Left ventricle myocardium superior (tissue), 1 donor: ENCODE measurements around the gene VSTM2L. TPM values are rescaled to one million over a fixed set of nuclear protein-coding genes. Genes with fewer than 3 reads are reported as not detected.

Experiments used
- ATAC-seq: fragments of 200-7000 bp; cut with Tn5 transposase; one replicate; pipeline ENCODE4 v1.9.1; 2020; ENCODE audit warnings: mild to moderate bottlenecking, moderate library complexity
- DNase-seq: peaks from one replicate; pipeline ENCODE4 v3.0.0-alpha.2; 2020
- intact Hi-C: fragments of 100-400 bp; cut with micrococcal nuclease; formaldehyde crosslinking; loops from one replicate; pipeline ENCODE4 v1.11.0; 2022
- total RNA-seq: library from RNA; stranded (reverse); fragmentation: NEBNext Ultra II Directional; extraction: Animal tissue kit (Norgen Biotek cat#: 25700); gene quantifications from one replicate; pipeline ENCODE4 v1.2.1, GENCODE V29; 2021
- donor health status: DM: no; HTN: yes; CAD: no; lungs with severe emphysema.

Gene VSTM2L
- total RNA-seq, 1 donor from 2014 or later: 10.3 TPM

DNA sequence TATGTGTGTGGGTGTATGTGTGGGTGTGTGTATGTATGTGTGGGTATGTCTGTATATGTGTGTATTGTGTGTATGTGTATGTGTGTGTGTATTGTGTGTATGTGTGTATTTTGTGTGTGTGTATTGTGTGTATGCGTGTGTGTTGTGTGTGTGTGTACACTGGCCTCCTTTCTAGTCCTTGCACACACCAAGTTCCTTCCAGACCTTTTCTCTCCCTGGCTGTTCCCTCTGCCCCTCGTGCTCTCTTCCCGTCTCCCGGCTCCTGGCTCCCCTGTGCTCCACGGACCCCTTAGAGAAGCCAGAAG lies 11.4 kb downstream of the VSTM2L start:
- ATAC-seq: no peak
- no peak for DNase-seq
- intact Hi-C loops: no loop called here

DNA sequence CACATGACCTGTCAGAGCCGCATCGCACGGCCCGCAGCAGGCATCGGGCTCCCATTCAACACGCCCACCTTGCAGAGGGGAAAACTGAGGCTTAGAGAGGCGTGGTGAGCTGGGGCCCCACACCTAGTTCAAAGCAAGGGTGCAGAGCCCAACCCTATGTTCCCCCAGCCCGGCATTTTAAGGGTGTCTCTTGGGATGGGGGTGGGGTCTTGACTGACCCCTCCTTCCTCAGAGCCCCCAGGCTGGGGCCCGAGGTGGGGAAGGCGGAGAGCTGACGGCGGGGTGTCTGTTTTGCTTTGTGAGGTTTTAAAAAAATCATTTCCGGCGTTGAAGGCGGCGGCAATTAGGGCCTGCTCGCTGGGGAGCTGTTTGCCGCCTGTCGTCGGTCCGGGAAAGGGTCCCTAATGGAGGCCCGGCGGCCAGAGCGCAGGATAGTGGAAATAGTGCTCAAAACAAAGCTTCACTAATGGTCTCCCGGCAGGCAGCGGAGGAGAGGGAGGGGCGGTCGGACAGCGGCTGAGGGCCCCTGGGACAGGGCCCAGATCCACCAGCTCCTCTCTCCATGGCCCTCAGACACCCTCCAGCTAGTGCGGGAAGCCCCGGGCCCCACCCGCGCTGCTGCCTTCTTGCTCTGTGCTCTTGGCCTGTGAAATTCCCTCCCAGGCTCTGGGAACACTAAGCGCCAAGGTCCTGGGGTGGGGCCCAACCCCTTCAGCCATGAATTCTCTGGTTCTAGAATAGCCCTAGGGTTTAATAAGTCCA lies 11.9 kb downstream of the VSTM2L start:
- DNase-seq: no peak
- peak; percentile 46 for ATAC-seq
- intact Hi-C loops: no loop called here

DNA sequence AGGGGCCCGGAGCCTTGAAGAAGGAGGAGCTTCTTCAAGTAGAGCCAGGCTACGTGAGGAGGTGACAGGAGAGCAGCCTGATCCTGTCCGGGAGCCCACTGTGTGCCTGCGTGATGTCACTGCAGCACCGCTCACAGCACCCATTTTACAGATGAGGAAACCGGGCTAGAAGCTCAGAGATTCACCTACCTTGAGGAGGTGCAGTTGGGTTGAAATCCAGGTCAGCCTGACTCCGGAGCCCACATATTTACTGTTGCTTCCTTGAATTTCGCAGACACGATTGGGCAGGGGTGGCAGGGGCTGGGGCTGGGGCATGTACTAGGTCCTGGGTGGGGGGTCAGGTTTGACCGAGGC lies 12.5 kb downstream of the VSTM2L start:
- ATAC-seq: no peak
- intact Hi-C loops: no loop called here
- DNase-seq: no peak

DNA sequence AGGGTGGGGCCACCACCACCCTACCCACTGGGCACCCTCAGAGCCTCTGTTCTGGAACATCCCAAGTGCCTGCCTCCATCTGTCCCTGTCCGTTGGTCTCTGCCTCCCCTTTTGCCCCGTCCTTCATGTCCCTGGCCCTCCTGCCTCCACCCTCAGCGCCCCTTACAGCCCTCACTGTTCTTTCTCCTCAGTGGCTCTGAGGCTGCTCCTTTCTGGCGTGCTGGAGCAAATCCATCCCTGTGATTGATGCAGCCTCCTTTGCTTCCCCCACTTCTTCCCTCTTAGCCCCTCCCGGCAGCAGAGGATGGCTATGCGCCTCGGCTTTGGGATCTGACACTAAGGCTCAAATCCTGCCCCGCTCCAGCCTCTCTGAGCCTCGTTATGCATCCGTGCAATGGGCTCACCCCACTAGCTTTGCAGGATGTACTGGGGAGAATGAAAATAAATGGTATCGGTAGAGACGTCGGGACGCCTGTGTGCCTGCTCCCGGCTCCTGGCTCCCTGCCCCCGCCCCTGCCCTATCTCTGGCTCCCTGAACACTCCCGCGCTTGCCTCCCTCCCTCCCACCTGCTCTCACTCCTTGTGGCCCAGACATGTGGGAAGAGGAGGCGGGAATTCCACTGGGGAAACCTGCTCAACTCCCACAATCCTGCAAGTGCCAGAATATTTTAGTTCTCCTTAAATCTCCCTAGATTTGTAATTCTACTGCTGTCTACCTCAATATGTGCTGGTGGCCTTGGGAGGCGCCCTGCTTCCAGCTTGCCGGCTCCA lies 13.1 kb downstream of the VSTM2L start:
- ATAC-seq (peak; percentile 48), DNase-seq (no peak)
- intact Hi-C loops: no loop called here

DNA sequence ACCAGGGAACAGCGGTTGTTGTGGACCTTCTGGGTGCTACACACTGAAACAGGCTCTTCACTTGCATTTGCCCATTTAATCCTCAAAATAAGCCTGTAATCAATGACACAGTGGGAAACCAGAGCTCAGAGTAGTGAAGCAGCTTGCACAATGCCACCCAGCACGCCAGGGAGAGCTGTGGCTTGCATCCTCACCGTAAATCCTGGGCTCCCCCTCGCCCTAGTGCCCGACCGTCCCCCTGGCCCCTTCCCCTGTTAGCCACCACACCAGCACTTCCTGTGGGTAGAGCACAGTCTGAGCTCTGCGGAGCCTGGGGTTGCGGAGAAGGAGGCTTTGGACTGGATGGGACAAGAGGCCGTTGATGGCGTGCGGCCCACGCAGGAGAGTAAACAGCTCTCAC lies 14.5 kb downstream of the VSTM2L start:
- intact Hi-C loops: no loop called here
- ATAC-seq: no peak
- no peak for DNase-seq

DNA sequence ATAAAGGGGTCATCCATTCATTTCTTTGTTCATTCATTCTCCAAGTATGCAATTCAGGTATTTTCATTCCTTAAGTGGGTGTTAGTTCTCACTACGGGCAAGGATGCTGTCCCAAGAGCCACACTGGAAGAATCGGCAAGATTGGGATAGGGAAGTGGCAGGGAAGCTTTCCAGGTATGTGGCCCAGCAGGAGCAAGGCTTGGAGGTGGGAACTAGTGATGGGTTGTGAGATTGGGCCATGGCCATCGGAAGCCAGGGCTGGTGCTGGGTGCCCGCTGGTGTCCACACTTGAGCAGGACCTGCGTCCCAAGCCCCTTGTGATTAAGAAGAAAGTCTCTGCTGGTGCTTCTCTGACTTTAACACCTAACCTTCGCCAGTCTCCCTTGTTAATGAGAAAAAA lies 15.1 kb downstream of the VSTM2L start:
- ATAC-seq (no peak), DNase-seq (no peak)
- intact Hi-C loops: no loop called here

DNA sequence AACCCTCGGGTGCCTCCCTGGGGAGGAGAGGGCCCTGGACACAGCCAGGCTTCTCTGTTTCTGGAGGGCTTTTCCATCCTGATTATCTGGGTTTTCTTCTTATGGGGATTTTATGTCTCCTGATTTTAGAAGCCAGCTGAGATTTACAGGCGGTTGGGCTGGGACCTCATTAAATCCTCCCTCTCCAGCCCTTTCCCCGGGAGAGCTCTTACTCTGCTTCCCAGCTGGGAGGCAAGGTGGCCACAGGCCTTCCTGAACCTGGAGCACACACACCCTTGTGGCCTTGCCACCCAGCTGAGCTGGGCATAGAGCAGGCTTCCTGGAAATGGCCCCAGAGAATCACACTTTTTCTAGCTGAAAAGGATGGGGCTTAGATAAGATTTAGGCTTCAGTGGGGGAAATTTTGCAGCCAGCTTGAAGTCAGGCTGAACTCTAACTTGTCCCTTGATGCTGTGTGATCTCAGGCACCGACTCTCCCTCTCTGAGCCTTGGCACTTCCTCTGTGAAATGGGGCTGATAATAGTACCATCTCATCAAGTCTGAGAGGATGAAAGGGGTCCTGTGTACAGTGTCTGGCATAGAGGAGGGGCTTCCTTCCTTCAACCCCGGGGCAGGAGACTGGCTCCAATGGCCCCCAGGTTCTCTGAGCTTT lies 16.6 kb downstream of the VSTM2L start:
- DNase-seq (no peak), ATAC-seq (no peak)
- intact Hi-C loops: no loop called here

DNA sequence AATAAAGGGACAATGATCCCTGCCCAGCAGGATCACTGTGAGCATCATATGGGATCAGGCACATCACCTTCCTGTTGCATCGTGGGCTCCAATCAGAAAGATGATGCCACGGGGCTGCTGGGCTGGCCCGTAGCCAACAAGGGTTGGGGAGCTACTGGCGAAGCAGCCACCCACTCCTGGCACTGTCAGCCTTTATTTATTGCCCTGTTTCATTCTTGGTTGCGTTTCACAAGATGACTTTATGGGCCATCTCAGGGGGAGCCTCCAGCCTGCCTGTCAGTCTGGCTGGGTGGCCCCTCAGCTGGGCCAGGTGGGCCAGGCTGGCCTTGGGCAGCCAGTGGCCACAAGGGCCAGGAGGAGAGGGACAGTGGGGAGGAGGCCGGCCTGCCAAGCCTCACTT lies 17.3 kb downstream of the VSTM2L start:
- DNase-seq (no peak), ATAC-seq (no peak)
- intact Hi-C loops: no loop called here

DNA sequence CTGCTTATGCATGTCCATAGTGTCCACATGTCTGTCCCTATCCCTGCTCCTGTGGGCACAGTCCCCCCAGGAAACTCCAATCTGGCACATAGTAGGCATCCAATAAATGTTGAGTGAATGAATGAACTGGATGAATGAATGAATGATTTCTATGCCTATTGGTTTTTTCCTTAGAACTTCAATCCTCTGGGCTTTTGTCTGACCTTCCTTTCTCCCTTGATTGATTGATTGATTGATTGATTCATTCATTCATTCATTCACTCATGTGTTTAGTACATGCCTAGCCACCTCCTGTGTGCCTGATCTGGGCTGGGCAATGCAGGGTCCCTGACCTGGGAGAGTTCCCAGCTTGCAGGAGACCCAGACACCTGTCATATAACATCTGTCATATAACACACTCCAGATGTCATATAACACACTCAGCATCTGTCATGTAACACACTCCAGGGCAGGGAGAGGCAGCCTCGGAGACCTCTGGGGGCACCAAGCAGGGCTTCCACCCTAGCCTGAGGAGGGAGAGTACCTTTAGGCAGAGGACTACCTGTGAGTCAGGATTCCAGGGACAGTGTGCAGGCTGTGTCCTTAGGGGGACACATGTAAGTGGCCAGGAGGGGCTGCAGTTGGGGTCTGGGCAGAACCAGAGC lies 17.9 kb downstream of the VSTM2L start:
- DNase-seq (no peak), ATAC-seq (no peak)
- intact Hi-C loops: no loop called here

DNA sequence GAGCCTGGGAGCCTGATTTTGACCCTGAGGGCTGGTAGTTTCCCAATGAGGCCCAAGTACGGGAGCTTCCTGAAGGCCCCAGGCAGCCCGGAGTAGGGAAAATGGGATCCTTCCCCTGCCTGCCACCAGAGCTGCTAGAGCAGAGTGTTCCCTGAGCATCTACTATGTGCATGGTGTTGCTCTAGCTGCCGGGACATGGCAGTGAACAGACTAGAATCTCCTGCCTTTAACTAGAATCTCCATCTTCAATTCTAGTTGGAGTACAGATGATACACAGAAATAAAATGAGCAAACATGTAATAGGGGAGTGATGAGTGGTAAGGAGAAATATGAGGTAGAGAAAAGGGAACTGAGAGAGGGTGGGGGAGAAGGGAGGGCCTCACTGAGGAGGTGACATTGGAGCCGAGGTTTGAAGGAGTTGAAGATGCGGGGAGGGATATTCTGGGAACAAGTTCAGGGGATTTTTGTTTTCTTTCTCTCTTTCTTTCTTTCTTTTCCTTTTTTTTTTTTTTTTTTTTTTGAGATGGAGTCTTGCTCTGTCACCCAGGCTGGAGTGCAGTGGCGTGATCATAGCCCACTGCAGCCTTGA lies 18.5 kb downstream of the VSTM2L start:
- DNase-seq: no peak
- ATAC-seq: no peak
- intact Hi-C loops: no loop called here

DNA sequence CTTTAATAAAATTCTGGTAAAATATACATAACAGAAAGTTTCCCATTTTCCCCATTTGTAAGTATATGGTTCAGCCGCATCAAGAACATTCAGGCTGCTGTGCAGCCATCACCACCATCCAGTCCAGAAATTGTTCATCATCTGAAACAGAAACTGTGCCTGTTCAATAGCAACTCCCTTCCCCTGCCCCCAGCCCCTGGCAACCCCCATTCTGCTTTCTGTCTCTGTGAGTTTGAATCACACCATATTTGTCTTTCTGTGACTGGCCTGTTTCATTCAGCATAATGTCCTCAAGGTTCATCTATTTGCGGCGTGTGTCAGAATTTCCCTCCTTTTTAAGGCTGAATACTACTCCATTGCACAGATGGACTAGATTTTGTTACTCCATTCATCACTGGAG lies 19.1 kb downstream of the VSTM2L start:
- no peak for DNase-seq
- no peak for ATAC-seq
- intact Hi-C loops: no loop called here

DNA sequence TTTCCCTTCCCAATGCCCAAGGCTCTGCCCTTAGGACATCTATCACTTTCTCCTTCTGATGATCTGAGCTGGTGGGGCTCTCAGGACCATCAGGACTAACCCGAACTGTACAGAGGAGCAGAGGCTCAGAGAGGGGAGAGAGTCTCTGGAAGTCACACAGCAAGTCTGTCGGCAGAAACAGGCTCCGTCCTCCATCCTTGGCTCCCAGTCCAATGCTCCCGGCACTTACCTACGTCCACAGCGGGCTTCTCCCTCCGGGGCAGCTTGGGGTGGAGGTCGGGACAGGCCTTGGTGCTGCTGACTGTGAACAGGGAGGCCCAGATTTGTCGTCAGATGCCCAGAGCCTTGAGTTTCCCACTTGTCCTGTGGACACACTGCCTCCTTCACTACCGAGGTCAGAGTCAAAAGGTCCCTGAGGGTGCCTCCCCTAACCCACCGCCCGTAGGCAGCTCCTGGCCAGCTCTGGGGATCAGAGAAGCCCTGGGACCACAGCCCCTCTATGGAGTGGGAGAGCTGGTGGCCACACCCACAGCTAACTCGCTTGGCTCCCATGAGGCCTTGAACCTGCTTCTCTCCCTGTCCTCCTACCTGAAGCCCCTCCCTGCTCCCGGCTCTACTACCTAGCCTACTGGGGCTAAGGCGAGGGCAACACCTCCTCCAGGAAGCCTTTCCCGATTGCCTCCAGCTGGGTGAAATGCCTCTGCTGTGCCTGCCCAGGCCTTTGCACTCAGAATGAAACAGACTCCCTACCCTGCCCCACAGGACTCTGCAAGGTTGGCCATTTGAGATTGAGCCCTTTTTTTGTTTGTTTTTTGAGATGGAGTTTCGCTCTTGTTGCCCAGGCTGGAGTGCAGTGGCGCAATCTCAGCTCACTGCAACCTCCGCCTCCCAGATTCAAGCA lies 22.6 kb downstream of the VSTM2L start:
- no peak for ATAC-seq
- intact Hi-C loops: no loop called here

DNA sequence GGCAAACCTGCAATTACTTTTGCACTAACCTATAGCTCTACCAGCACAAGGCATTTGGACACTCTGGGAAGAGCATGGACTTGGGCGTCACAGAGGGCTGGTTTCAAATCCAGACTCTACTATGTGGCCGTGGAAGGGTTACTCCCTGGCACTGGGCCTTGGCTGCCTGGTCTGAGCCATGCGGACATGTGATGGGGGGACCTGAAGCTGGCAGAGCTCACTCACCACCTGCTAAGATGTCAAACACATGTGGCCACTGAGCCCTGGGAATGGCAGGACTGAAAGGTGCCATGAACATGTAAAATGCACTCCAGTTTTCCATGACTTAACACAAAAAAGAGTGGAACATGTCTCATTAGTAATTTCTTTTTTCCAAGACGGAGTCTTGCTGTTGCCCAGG lies 23.7 kb downstream of the VSTM2L start:
- ATAC-seq: no peak
- intact Hi-C loops: no loop called here
- DNase-seq: no peak

More for the DNA sequence above, 22.6 kb downstream of the VSTM2L start:
- no peak for DNase-seq

DNA sequence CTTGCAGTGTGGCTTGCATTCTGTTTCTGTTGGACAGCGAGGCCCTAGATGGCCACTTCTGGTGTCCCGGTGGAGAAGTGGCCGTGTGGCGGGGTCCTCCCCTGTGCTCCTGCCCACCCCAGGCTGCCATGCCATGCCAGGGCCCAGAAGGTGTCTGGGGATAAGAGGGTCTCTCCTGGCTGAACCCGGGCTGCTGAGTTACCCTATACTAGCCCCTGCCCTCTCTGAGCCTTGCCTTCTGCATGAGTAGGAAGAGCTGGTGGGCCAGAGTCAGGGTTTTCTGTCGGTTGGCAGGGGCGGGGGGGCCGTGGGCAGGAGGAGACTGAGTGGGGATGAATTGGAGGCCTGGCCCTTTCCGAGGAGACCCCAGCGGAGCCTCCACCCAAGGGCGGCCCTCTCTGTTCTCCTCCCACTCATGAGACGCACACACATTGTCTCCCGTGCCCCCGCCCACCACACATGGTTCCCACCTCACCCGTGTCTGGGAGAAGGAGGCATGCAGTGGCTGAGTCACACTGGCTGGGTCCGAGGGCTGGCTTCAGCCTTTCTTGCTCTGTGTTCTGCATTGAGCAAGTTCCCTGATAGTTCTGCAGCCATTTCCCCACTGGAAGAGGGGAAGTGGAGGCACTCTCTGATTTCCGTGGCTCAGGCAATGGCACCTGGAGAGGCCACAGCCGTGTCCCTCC lies 24.6 kb downstream of the VSTM2L start:
- intact Hi-C loops: no loop called here
- no peak for ATAC-seq
- no peak for DNase-seq

DNA sequence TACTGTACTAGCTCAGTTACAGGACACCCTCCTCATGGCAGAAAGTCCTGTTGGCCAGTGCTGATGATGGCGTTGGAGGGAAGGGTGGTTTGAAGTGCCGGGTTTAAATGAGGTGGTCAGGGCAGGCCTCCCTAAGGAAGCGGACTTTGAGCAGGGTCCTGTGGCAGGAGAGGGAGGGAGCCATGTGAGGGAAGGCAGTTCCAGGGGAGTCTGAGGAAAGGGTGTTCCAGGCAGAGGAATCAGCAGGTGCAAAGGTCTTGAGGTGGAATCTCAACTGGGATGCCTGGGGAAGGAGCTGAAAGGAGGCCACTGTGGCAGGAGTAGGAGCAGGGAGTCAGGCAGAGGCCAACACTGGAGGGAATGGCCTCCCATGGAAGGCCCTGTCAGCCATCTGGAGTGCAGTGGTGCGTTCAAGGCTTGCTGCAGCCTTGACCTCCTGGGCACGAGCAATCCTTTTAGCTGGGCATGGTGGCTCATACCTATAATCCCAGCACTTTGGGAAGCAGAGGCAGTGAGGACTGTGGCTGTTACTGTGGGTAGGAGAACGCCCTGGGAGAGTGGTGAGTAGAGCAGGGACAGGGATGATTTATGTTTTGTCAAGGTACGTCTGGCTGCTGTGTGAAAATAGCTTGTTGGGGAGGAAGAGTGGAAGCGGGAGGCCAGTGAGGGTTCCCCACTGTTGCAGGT lies 26.2 kb downstream of the VSTM2L start:
- ATAC-seq (no peak), DNase-seq (no peak)
- intact Hi-C loops: no loop called here

DNA sequence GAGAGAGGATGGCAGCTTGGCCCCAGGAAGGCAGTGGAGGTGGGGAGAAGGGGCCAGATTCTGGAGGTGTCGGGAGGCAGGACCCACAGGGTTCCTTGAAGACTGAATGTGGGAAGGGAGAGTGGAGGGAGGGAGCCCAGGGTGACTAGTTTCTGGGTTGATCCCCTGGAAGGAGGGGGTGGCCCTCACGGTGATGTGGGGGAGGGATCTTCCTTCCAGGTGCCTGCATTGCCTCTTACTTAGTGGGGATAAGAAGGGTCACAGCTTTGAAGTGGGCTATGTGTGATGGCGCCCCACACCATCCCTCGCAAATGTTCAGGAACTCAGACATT lies 26.7 kb downstream of the VSTM2L start:
- intact Hi-C loops: no loop called here
- DNase-seq: no peak
- no peak for ATAC-seq

DNA sequence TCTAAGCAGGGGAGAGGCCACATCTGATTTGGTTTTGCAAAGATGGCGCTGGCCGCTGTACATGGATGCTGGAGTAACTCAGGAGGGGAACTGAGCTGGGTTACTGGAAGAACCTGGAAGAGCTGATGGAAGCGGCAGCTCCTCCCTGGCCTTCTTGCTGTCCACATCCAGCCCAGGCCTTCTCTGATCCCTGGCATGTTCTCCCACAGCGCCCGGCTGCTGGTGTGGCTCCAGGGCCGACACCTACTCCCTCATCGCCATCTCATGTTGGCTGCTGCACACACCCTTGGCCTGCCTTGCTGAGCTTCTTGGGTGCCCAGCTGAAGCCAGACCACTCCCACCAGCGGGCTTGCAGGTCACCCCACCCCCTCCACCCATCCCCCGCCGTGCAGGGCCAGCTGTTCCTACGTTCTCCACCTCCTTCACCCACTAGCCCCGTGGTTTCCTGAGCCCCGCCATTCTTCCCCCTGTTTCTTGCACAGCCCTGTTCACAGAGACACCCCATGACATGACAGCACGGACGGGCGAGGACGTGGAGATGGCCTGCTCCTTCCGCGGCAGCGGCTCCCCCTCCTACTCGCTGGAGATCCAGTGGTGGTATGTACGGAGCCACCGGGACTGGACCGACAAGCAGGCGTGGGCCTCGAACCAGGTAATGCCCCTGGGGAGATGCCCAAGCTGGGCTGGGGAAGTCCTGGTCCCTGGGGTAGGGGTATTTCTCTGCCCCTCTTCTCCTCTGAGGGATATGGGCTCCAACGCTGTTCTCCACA lies 28.4 kb downstream of the VSTM2L start:
- no peak for DNase-seq
- no peak for ATAC-seq

More for the DNA sequence above, 28.4 kb downstream of the VSTM2L start:
- intact Hi-C loops: no loop called here
